Left renal cortex interstitium (tissue), 4 donors: Measurements from ENCODE around the gene QKI. TPM values are rescaled to one million over a fixed set of nuclear protein-coding genes. Genes with fewer than 3 reads are reported as not detected.
"Not testable (repeated sequence)": the region's sequence is repeated elsewhere in the genome, so short reads cannot be mapped to it uniquely, and the experiment has no call there.

Source experiments
- DNase-seq, 4 donors: peaks; one replicate each; pipeline ENCODE4 v3.0.0-alpha.2; 2013; ENCODE audit warnings: low read depth in 4 of 4, low spot score in 2 of 4, missing footprints in 1 of 4
- polyA plus RNA-seq, 4 donors: library from polyadenylated mRNA; unstranded; fragments of 120-200 nt; gene quantifications; one replicate each; pipeline ENCODE4 v1.2.1, GENCODE V29; 2013; ENCODE audit not compliant: insufficient read length in 4 of 4

QKI gene
- polyA plus RNA-seq, 4 donors = 181 to 215 (median 195) TPM

GRCh38 chr6:163570579-163571231 lies 156.2 kb downstream of the QKI start:
- no peak for DNase-seq

GRCh38 chr6:163571730-163572129 lies 157.2 kb downstream of the QKI start:
- DNase-seq = no peak

- DNase-seq = no peak
Observed at GRCh38 chr6:163572612-163573011, 158.1 kb downstream of the QKI start.

GRCh38 chr6:163573503-163574179 lies 159.1 kb downstream of the QKI start:
- DNase-seq = no peak

GRCh38 chr6:163576114-163576513 lies 161.6 kb downstream of the QKI start:
- no peak for DNase-seq

- DNase-seq = no peak
Observed at GRCh38 chr6:163577404-163577803, 162.9 kb downstream of the QKI start.

GRCh38 chr6:163579111-163579879 lies 164.8 kb downstream of the QKI start:
- DNase-seq = peak in 1 of 4 donors; percentile 10

GRCh38 chr6:163579880-163580295 lies 165.4 kb downstream of the QKI start:
- DNase-seq = no peak

- no peak for DNase-seq
Observed at GRCh38 chr6:163580311-163581030, 166.0 kb downstream of the QKI start.

GRCh38 chr6:163583558-163583957 lies 169.0 kb downstream of the QKI start:
- no peak for DNase-seq

GRCh38 chr6:163585932-163586437 lies 171.5 kb downstream of the QKI start:
- no peak for DNase-seq

- DNase-seq = no peak
Observed at GRCh38 chr6:163586888-163587287, 172.4 kb downstream of the QKI start.

GRCh38 chr6:163588220-163588919 lies 173.9 kb downstream of the QKI start:
- DNase-seq = no peak

- no peak for DNase-seq
Observed at GRCh38 chr6:163589387-163589786, 174.9 kb downstream of the QKI start.

GRCh38 chr6:163590132-163590531 lies 175.6 kb downstream of the QKI start:
- not testable (repeated sequence) for DNase-seq

- DNase-seq = no peak
Observed at GRCh38 chr6:163592872-163593271, 178.4 kb downstream of the QKI start.

GRCh38 chr6:163596174-163596573 lies 181.7 kb downstream of the QKI start:
- DNase-seq = no peak

- no peak for DNase-seq
Observed at GRCh38 chr6:163599136-163599535, 184.6 kb downstream of the QKI start.

GRCh38 chr6:163599684-163600083 lies 185.2 kb downstream of the QKI start:
- DNase-seq = no peak

- DNase-seq = no peak
Observed at GRCh38 chr6:163600331-163600730, 185.8 kb downstream of the QKI start.
